GM19328 (cell line): ENCODE results near the gene PUM1.
"Not testable (repeated sequence)": the region's sequence is repeated elsewhere in the genome, so short reads cannot be mapped to it uniquely, and the experiment has no call there.

Experiments
- ATAC-seq: cut with Tn5 transposase; IDR thresholded peaks from one replicate; pipeline ENCODE4 v1.9.1; 2021; ENCODE audit warnings: mild to moderate bottlenecking, moderate library complexity; ENCODE audit not compliant: unreplicated experiment

PUM1 gene

GRCh38 chr1:31064718-31065309 lies 703 bp downstream of the PUM1 start:
- ATAC-seq: peak; percentile 6

- no peak for ATAC-seq
Measured at GRCh38 chr1:31064111-31064717, 1.3 kb downstream of the PUM1 start.

GRCh38 chr1:31063631-31064030 lies 1.9 kb downstream of the PUM1 start:
- no peak for ATAC-seq

GRCh38 chr1:31062867-31063380 lies 2.6 kb downstream of the PUM1 start:
- ATAC-seq: no peak

- ATAC-seq: not testable (repeated sequence)
Measured at GRCh38 chr1:31062162-31062866, 3.2 kb downstream of the PUM1 start.

- no peak for ATAC-seq
Measured at GRCh38 chr1:31058012-31058411, 7.5 kb downstream of the PUM1 start.

- ATAC-seq: no peak
Measured at GRCh38 chr1:31055953-31056352, 9.6 kb downstream of the PUM1 start.

GRCh38 chr1:31055501-31055900 lies 10.0 kb downstream of the PUM1 start:
- no peak for ATAC-seq

- no peak for ATAC-seq
Measured at GRCh38 chr1:31054958-31055481, 10.5 kb downstream of the PUM1 start.

- no peak for ATAC-seq
Measured at GRCh38 chr1:31054349-31054748, 11.2 kb downstream of the PUM1 start.

GRCh38 chr1:31052613-31053012 lies 12.9 kb downstream of the PUM1 start:
- not testable (repeated sequence) for ATAC-seq

- ATAC-seq: no peak
Measured at GRCh38 chr1:31051611-31052010, 13.9 kb downstream of the PUM1 start.

GRCh38 chr1:31047507-31047906 lies 18.0 kb downstream of the PUM1 start:
- ATAC-seq: not testable (repeated sequence)

- no peak for ATAC-seq
Measured at GRCh38 chr1:31043631-31044030, 21.9 kb downstream of the PUM1 start.

GRCh38 chr1:31042656-31043055 lies 22.9 kb downstream of the PUM1 start:
- no peak for ATAC-seq

GRCh38 chr1:31041529-31041928 lies 24.0 kb downstream of the PUM1 start:
- ATAC-seq: no peak

GRCh38 chr1:31040038-31040437 lies 25.5 kb downstream of the PUM1 start:
- no peak for ATAC-seq

- ATAC-seq: not testable (repeated sequence)
Measured at GRCh38 chr1:31038935-31039334, 26.6 kb downstream of the PUM1 start.

GRCh38 chr1:31038360-31038759 lies 27.2 kb downstream of the PUM1 start:
- ATAC-seq: no peak

GRCh38 chr1:31036749-31037500 lies 28.6 kb downstream of the PUM1 start:
- no peak for ATAC-seq

- no peak for ATAC-seq
Measured at GRCh38 chr1:31033598-31033997, 31.9 kb downstream of the PUM1 start.
